Posterior vena cava (tissue), 2 donors: ENCODE measurements around the gene RELL1. TPM values are rescaled to one million over a fixed set of nuclear protein-coding genes. Genes with fewer than 3 reads are reported as not detected.

Experiments
- DNase-seq: peaks from one replicate; pipeline ENCODE4 v3.0.0-alpha.2; 2020; ENCODE audit warnings: low spot score
- intact Hi-C, 2 donors: fragments of 100-400 bp; cut with DNase I; formaldehyde crosslinking; loops; one replicate each; pipeline versions ENCODE4 v1.14.1 to v1.14.2; 2022 to 2023
- total RNA-seq, 2 donors: library from RNA; stranded (reverse); fragmentation: NEBNext Ultra II Directional; extraction: Animal tissue kit (Norgen Biotek cat#: 25700); gene quantifications; one replicate each; pipeline ENCODE4 v1.2.1, GENCODE V29; 2021
- donor health status: DM: yes; HTN: yes; CAD: no.
- donor health status: DM: yes; HTN: yes; CAD: no.

Gene RELL1
- total RNA-seq, 2 donors from 2014 or later = 33.6 to 40.5 TPM

DNA sequence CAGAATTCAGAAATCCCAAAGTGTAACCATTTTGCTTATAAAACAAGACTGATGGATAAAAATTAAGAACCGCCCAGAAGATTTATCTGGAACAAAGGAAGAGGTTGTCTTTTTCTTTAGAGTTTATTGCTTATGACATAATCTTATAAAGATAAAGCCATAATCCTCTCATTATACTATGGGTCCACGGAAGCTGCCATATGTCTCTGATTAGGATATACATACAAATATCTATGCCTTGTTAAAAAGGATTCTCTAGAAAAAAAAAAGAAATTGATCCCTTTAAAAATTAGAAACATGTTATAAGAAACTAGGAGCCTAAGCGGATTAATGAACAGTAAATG lies 70.5 kb downstream of the RELL1 start:
- DNase-seq = no peak
- intact Hi-C loops = loop anchor here in 1 of 2 donors (2.0 kb wide), 1 partner anchor 443 kb away; no protein-coding TSS in a partner anchor

DNA sequence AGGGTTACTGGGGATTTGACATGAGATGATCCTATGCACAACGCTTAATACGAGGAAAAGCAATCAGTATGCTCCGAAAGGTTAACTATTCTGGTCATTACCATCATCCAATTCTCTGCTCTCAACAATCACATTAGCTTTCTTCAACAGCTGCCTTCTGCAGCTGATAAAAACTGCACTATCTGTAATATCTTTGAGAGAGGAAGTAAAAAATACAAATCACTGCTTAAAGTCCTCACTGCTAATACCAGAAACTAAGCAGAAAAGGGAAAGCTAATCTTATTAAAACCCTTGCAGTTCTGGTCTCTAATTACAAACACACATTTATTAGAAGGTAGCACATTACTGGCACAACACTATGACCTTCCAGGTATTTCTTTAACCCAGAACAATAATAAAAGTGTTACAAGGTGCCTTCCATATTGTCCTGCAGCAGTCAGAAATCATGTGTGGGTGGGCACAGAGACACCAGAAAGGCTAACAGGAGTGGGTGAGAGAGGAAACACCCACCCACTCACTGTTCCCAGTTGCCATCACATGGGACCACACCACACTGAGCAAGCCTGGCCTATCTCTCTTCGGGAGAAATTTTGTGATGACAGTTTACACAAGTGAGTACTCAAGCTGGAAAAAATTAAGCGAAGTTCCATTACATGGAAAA lies 71.0 kb downstream of the RELL1 start:
- intact Hi-C loops = loop anchor here in 1 of 2 donors (2.0 kb wide), 1 partner anchor 444 kb away; no protein-coding TSS in a partner anchor
- no peak for DNase-seq

- intact Hi-C loops = no loop called here
- no peak for DNase-seq
These were observed 73.4 kb downstream of the RELL1 start for GRCh38 chr4:37612811-37613210.

DNA sequence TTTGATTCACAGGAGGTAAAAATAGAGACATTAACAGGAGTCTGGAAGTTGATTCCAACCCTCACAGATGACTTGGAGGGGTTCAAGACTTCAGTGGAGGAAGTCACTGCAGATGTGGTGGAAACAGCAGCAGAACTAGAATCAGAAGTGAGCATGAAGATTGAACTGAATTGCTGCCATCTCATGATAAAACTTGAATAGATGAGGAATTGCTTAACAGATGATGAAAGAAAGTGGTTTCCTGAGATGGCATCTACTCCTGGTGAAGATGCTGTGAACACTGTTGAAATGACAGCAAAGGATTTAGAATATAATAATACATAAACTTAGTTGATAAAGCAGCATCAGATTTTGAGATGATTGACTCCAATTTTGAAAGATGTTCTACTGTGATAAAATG lies 76.5 kb downstream of the RELL1 start:
- intact Hi-C loops = loop anchor here in 1 of 2 donors (10.0 kb wide), 1 partner anchor 425 kb away; no protein-coding TSS in a partner anchor
- no peak for DNase-seq

DNA sequence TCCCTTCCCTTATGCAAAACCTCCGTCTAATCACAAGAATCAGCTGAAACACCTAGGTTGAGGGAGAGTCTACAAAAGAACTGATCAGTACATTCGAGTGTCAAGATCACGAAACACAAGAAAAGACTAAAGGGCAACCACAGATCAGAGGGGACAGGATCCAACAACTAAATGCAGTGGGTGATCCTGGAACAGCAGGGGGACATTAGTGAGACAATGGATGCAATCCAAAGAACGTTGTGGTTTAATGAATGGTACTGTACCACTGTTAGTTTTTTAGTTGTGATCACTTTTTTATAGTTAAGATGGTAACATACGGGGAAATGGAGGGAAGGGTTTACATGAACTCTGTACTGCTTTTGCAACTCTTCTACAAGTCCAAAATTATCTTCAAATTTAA lies 79.2 kb downstream of the RELL1 start:
- intact Hi-C loops = loop anchor here in 1 of 2 donors (10.0 kb wide), 1 partner anchor 428 kb away; no protein-coding TSS in a partner anchor
- DNase-seq = no peak

GRCh38 chr4:37605843-37606565 lies 80.2 kb downstream of the RELL1 start:
- intact Hi-C loops = loop anchor here in 1 of 2 donors (10.0 kb wide), 1 partner anchor 429 kb away; no protein-coding TSS in a partner anchor
- no peak for DNase-seq

- intact Hi-C loops = loop anchor here (5.0 to 10.0 kb wide), 3 partner anchors 193 to 430 kb away; no protein-coding TSS in a partner anchor
These were observed 81.7 kb downstream of the RELL1 start for GRCh38 chr4:37604461-37604860.

DNA sequence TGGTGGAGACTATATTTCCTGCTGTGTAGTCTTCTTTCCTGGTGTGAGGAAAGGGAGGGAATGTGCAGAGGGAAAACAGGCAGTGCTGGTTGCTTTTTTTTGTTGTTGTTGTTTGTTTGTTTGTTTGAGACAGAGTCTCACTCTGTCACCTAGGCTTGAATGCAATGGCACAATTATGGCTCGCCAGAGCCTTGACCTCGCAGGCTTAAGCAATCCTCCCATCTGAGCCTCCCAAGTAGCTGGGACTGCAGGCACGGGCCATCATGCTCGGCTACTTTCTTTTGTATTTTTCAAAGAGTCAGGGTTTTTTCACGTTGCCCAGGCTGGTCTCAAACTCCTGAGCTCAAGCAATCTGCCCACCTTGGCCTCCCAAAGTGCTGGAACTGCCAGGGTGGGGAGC lies 82.5 kb downstream of the RELL1 start:
- DNase-seq = no peak
- intact Hi-C loops = loop anchor here (5.0 to 10.0 kb wide), 3 partner anchors 194 to 431 kb away; no protein-coding TSS in a partner anchor

More at GRCh38 chr4:37604461-37604860, 81.7 kb downstream of the RELL1 start:
- no peak for DNase-seq

DNA sequence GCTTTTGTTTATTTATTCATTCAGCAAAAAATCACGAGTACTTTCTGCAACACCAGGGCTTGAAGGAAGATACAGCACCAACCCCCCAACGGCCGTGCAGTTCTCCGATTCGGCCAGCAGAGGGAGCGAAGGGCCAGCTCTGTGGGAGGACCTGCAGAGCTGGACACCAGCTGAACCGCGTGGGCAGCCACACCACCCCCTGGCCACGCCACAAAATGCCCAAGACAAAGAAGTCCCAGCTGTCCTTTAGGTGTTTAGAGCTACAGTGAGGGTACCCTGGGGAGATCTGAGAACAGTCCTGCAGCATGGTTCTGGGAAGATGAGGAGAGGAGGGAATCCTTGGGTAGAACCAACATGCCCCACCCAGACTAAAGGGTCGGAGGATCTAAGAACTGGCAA lies 83.1 kb downstream of the RELL1 start:
- DNase-seq = peak; percentile 94
- intact Hi-C loops = loop anchor here (5.0 to 10.0 kb wide), 3 partner anchors 194 to 432 kb away; no protein-coding TSS in a partner anchor

DNA sequence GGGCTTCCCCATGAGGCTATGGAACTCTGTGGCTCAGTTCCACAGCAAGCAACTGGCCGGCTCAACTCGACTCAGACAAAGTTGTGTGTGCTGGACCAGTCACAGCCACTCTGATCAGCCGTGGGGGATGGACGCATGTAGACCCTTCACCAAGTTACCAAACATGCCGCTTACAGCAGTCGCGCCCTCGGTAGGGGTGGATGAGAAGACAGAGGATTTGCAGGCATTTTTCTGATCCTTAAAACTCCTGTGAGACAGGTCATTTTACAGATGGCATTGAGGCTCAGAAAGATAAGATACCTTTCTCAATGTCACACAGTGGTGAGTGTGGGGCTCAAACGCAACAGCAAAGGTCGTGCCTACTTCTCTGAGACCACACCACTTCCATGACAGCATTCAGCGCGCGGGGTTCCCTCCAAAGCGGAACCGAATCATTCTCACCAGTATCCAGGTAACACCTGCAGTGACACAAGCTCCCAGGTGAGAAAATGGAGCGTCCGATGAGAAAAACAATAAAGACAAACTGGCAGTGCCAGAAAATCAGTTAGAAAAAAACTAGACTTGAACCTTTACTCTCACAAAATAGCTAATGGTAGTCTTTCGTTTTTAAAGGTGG lies 83.6 kb downstream of the RELL1 start:
- no peak for DNase-seq
- intact Hi-C loops = loop anchor here (5.0 to 10.0 kb wide), 3 partner anchors 195 to 432 kb away; no protein-coding TSS in a partner anchor

DNA sequence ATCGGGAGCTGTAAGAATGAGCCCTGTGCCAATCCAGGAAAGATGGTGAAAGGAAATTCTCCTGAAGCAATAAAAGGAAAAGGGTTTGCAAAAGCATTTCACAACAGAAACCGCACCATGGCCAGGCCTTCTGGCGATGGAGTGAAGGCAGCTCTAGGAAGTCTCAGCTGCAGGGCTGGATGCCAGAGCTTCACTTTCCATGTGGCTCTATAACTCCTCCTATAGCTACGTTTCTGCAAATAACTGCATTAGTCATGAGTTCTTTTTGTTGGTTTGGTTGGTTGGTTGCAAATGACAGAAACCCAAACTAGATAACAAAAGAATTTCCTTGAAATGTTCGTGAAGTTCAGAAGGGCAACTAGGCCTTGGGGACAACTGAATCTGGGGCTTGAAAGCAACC lies 84.6 kb downstream of the RELL1 start:
- intact Hi-C loops = loop anchor here (5.0 to 10.0 kb wide), 3 partner anchors 196 to 433 kb away; no protein-coding TSS in a partner anchor
- no peak for DNase-seq

DNA sequence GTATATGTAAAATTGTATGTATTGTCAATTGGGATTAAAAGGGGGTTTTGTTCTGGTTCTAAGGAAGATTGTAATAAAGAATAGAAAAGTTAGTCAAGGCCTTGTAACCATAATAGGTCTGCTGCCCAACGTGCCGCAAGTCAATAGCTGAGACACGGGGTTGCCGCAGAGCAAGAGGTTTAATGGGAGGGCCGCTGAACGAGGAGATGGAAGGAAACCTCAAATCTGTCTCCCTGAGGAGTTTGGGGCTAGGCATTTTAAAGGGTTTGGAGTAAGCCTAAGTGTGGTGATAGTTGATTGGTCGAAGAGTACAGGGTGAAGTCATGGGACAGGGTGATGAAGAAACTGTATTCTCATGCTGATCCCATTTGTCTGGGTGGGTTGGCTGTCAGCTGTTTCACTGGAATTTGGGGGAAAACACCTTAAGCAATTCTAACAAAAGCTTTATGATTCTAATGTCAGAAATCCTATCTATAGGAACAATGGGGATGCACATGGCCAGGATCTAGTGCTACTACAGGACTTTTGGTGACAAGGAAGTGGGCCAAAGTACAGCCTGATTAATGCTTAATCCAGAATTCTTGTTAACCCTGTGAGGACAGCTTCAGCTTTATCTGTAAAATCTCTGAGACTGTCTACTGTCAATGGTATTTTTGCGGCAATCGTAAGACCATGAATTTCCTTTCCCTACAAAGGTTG lies 86.9 kb downstream of the RELL1 start:
- intact Hi-C loops = no loop called here

GRCh38 chr4:37597034-37597433 lies 89.1 kb downstream of the RELL1 start:
- DNase-seq = no peak
- intact Hi-C loops = no loop called here

More for the DNA sequence above, 86.9 kb downstream of the RELL1 start:
- no peak for DNase-seq

DNA sequence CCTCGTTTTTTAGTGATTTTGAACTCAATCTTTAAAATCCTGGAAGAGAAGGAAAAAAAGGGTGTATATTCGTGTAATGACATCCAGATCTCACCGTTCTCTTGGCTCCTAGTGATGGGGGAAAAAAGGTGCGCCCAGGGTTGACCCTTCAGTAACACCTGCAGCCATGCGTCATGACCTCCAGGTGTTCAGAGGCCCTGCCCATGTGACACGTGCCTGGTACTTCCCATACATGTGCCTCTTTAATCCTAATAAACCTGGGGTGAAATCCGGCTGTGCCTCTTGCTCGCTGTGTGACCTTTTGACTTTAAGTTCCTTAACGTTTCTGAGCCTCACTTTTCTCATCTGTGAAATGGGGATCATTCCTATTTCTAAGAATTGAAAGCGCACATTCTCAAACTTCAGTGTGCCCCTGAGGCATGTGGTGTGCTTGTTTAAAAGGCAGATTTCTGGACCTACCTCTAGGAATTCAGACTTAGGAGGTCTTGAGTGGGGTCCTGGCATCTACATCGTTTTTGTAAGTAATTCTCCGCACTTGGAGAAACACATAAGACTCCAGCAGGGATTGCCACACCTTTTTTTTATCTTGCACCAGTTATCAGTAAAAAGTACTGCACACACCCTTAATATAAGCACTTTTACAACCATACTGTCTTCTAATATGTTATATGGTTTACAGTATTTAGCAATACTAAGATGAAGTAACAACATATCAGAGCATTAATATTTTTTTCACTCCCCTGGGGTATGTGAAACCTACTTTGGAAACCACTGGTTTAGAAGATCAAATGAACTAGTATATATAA lies 90.1 kb downstream of the RELL1 start:
- DNase-seq = no peak
- intact Hi-C loops = no loop called here

DNA sequence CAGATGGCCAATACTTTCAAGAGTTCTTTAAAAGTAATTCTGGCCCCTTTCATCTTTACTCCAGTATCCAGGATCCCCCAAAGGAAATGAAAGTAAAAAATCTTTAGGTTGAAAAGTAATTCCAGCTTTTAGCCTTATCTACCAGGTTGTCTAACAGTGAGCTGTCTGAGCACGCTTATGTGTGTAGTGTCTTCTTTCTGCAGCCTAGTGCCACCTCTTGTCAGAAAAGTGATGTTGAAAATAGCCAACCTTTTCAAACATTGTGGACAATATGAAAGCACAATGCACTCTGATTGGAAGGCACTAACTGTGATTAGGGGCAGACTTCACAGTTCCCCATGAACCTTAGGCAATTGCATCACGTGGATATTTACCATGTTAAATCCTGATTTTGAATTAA lies 92.1 kb downstream of the RELL1 start:
- intact Hi-C loops = no loop called here
- no peak for DNase-seq

DNA sequence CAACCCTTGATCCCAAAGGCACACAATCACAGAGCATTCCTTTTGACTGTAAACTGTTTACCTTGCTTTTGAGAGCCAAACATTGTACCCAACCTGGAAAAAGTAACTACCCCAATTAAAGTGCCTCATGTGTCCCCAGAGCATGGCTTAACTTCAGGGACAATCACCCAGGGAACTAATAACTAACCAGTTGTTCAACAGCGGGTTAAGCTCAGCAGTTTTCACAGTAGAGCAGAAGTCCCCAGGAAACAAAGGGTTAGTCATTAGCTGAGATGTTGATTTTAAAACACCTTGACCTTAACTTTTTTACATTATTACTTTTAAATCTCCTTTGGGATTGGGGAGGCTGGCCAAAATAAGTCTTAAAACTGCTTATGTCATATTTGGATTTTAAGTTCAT lies 94.8 kb downstream of the RELL1 start:
- no peak for DNase-seq
- intact Hi-C loops = no loop called here

DNA sequence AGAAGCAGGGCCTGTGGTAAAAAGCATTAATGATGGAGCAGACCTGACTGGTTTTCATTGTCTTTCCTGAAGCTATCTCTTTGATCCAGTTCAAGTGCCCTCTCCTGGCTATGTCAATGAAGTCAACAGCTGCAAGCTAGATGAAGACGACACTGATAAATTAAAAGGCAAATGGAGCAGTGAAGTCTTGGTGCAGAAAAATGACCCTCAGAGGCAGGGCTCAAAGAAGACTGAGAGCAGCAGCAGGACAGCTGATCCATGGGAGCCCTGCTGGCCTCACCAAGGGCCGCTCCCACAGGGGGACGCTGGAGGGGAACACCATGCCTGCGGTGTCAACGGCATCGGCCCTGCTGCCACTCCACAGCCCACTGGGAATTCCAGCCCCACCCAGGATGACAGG lies 96.2 kb downstream of the RELL1 start:
- no peak for DNase-seq
- intact Hi-C loops = no loop called here

- DNase-seq = no peak
- intact Hi-C loops = no loop called here
These were observed 98.0 kb downstream of the RELL1 start for GRCh38 chr4:37588150-37588549.
